Fibroblast of pulmonary artery (primary cell): ENCODE measurements around the gene GLG1.

ENCODE experiments used
- DNase-seq: peaks from one replicate; pipeline ENCODE4 v3.0.0-alpha.2; 2010; ENCODE audit warnings: low read depth
- H3K4me3 ChIP-seq: replicated peaks from 2 replicates; pipeline ENCODE4 v1.5.1; 2011; ENCODE audit warnings: low read depth, mild to moderate bottlenecking, control low read depth, low read length, moderate library complexity
- CTCF ChIP-seq: IDR thresholded peaks from 2 replicates; pipeline ENCODE4 v1.5.1; 2011; ENCODE audit warnings: mild to moderate bottlenecking, control low read depth, low read length, inconsistent platforms; ENCODE audit errors: missing control alignments

GLG1 gene

GRCh38 chr16:74641969-74642368 lies 35.1 kb upstream of the GLG1 start:
- no peak for DNase-seq
- TF ChIP-seq CTCF, result no peak
- no peak overlapping the region for H3K4me3 ChIP-seq

GRCh38 chr16:74637742-74638453 lies 31.0 kb upstream of the GLG1 start:
- no peak for TF ChIP-seq CTCF
- no peak overlapping the region for H3K4me3 ChIP-seq
- no peak for DNase-seq

- TF ChIP-seq CTCF, result no peak
- H3K4me3 ChIP-seq, result no peak overlapping the region
- no peak for DNase-seq
These were observed 28.4 kb upstream of the GLG1 start for GRCh38 chr16:74635303-74635702.

- no peak overlapping the region for H3K4me3 ChIP-seq
- no peak for TF ChIP-seq CTCF
- no peak for DNase-seq
These were observed 26.8 kb upstream of the GLG1 start for GRCh38 chr16:74633686-74634085.

- TF ChIP-seq CTCF, result no peak
- no peak overlapping the region for H3K4me3 ChIP-seq
- DNase-seq, result peak; percentile 14
These were observed 20.7 kb upstream of the GLG1 start for GRCh38 chr16:74627506-74628220.

DNA sequence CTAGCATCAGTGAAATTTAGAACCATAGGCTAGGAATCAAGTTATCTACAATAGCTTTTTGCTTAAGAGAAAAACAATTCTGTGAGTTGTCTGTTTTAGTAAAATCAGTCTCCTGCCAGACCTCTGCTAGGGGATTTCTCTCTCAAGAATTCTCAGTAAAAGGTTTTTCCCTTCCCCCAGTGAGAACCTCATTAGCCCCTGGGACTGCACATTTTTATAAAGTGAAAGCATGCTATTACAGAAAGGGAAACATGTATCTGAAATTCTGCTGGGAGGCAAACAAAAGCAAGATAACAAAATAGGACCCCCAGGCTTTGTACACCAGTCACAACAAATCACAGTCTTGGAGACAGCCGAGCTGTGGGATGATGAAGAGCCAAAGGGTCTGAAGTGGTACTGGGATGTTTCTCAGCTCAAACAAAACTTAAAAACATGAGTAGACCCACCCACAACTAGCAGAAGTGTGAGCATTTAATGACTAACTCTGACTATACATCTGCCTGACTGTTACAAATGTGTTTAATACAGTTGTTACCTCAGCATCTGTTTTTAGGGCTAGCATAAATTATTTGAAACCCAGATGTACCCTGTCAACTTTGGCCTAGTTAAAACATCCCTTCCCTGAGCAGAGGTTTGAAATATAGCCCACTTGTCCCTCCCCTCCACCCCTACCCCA lies 20.0 kb upstream of the GLG1 start:
- no peak for DNase-seq
- no peak for TF ChIP-seq CTCF
- no peak overlapping the region for H3K4me3 ChIP-seq
